Heart left ventricle (tissue), 13 donors: ENCODE measurements around the gene ERMP1.

ENCODE experiments used
- POLR2A ChIP-seq, 2 donors: fragments of 450-650 bp; IDR thresholded peaks; one replicate each; pipeline ENCODE4 v1.6.1; 2017; ENCODE audit warnings: antibody characterized with exemption in 2 of 2, mild to moderate bottlenecking in 2 of 2, moderate library complexity in 2 of 2
- TF ChIP-seq, protein P1 (sequence below), 12 donors: fragments of 200-600 bp; sonication (generic) in 4 of 12; IDR thresholded peaks; one replicate each; pipeline versions ENCODE4 v1.5.0 to v1.8.0; 2018 to 2022; ENCODE audit warnings: antibody characterized with exemption in 12 of 12, mild to moderate bottlenecking in 5 of 12
- donor health status: ischemic (EF 13 %, LVEDD 7.1; RV severe dilation, severe dysfunction).
- donor health status: DM: no; HTN: yes; CAD: no.
- donor health status: DM: no; HTN: no; CAD: no.
- donor health status: ischemic (EF 25% LVEDD 6.9; RV normal size, moderate dysfunction).
- donor health status: ischemic (EF 25% LVEDD 5.7; RV mildly dilated, moderate dysfunction).
- donor health status: ischemic (EF 35%, LVEDD 5.7; RV mildly dilated, moderate dysfunction).
- donor health status: nonischemic (EF 11% LVEDD 7.7; RV severe dilation, severe dysfunction).
- donor health status: DM: yes; HTN: yes; CAD: no.
- donor health status: PGD.
- donor health status: ischemic (EF 29% LVEDD 5.4; RV normal size, mild dysfunction).
- donor health status: nonischemic (EF 23%, LVEDD 6.1; RV moderate dilation, normal function).

DNA sequence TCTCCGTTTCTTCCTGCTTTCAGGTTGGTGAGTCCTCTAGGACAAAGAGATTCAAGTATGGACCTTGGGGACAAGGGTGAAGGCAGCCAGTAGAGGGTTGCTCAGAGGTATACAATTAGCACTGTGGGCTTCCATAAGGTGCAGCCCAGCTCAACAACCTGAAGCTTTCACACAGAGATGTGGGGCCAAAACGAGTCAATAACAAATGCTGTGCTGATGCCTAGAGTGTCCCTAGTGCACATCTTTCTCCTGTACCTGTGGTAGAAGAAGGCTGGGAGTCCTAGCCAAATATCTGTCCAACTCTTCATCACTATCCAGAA lies 37.1 kb upstream of the ERMP1 start:
- TF ChIP-seq, protein P1, sequence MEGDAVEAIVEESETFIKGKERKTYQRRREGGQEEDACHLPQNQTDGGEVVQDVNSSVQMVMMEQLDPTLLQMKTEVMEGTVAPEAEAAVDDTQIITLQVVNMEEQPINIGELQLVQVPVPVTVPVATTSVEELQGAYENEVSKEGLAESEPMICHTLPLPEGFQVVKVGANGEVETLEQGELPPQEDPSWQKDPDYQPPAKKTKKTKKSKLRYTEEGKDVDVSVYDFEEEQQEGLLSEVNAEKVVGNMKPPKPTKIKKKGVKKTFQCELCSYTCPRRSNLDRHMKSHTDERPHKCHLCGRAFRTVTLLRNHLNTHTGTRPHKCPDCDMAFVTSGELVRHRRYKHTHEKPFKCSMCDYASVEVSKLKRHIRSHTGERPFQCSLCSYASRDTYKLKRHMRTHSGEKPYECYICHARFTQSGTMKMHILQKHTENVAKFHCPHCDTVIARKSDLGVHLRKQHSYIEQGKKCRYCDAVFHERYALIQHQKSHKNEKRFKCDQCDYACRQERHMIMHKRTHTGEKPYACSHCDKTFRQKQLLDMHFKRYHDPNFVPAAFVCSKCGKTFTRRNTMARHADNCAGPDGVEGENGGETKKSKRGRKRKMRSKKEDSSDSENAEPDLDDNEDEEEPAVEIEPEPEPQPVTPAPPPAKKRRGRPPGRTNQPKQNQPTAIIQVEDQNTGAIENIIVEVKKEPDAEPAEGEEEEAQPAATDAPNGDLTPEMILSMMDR (IDR thresholded peaks at IDR 0.05): no peak
- no peak for TF ChIP-seq POLR2A (IDR thresholded peaks at IDR 0.05)
